T-helper 17 cell (primary cell): ENCODE data around the gene GZF1. TPM values are rescaled to one million over a fixed set of nuclear protein-coding genes. Genes with fewer than 3 reads are reported as not detected.
A peak's percentile ranks its signal among the peaks of the same experiment; 100 is the strongest.
"Not testable (repeated sequence)": the region's sequence is repeated elsewhere in the genome, so short reads cannot be mapped to it uniquely, and the experiment has no call there.

Source experiments
- ATAC-seq: fragments of 150-1000 bp; cut with Tn5 transposase; 2 replicates; pipeline ENCODE4 v1.10.0; 2021; ENCODE audit warnings: mild to moderate bottlenecking, moderate library complexity
- DNase-seq, 3 donors: peaks; one replicate each; pipeline versions ENCODE4 v3.0.0 to v3.0.0-alpha.2; 2020 to 2021
- H3K9me3 ChIP-seq: one replicate; pipeline ENCODE4 v1.7.0; 2013; ENCODE audit warnings: low read length, mild to moderate bottlenecking; ENCODE audit not compliant: control insufficient read depth, poor library complexity, severe bottlenecking
- H3K27ac Mint-ChIP-seq: one replicate; pipeline ENCODE4 v1.8.0; 2022; ENCODE audit warnings: mild to moderate bottlenecking, moderate library complexity, mixed read lengths
- H3K27me3 Mint-ChIP-seq: one replicate; pipeline ENCODE4 v1.8.0; 2022; ENCODE audit warnings: mixed read lengths
- H3K36me3 Mint-ChIP-seq: one replicate; pipeline ENCODE4 v1.8.0; 2022; ENCODE audit warnings: low read depth, mixed read lengths
- H3K4me1 Mint-ChIP-seq: one replicate; pipeline ENCODE4 v1.8.0; 2022; ENCODE audit warnings: mild to moderate bottlenecking, mixed read lengths
- H3K4me3 Mint-ChIP-seq: one replicate; pipeline ENCODE4 v1.8.0; 2022; ENCODE audit warnings: mild to moderate bottlenecking, moderate library complexity, mixed read lengths
- total RNA-seq, 4 donors: library from RNA in 2 of 4; stranded (reverse) in 2 of 4; gene quantifications; one replicate each; pipeline ENCODE4 v1.2.3 and lab custom pipeline; 2022 to 2026

GZF1 gene
- total RNA-seq, 2 donors from 2014 or later, result 27.7 to 28.5 TPM

- DNase-seq, result no peak
- peaks cover 6% of the 10 kb centered on the region for H3K27me3 Mint-ChIP-seq
- H3K4me3 Mint-ChIP-seq, result no peak overlapping the region
- no peak overlapping the region for H3K27ac Mint-ChIP-seq
- peaks cover 7% of the 10 kb centered on the region for H3K4me1 Mint-ChIP-seq
- no peak for ATAC-seq
- no peaks in the 10 kb centered on the region for H3K9me3 ChIP-seq
- no peaks in the 10 kb centered on the region for H3K36me3 Mint-ChIP-seq
Observed at GRCh38 chr20:23334111-23334510, 27.9 kb upstream of the GZF1 start.

GRCh38 chr20:23335521-23335920 lies 26.5 kb upstream of the GZF1 start:
- no peak overlapping the region for H3K27ac Mint-ChIP-seq
- H3K9me3 ChIP-seq, result no peaks in the 10 kb centered on the region
- H3K4me3 Mint-ChIP-seq, result no peak overlapping the region
- DNase-seq (no peak), ATAC-seq (no peak)
- no peaks in the 10 kb centered on the region for H3K36me3 Mint-ChIP-seq
- H3K4me1 Mint-ChIP-seq, result peaks cover 8% of the 10 kb centered on the region
- peaks cover 8% of the 10 kb centered on the region for H3K27me3 Mint-ChIP-seq

GRCh38 chr20:23336476-23336875 lies 25.5 kb upstream of the GZF1 start:
- DNase-seq (no peak), ATAC-seq (no peak)
- no peak overlapping the region for H3K27ac Mint-ChIP-seq
- H3K36me3 Mint-ChIP-seq, result no peaks in the 10 kb centered on the region
- H3K27me3 Mint-ChIP-seq, result peaks cover 11% of the 10 kb centered on the region
- H3K9me3 ChIP-seq, result no peaks in the 10 kb centered on the region
- no peak overlapping the region for H3K4me3 Mint-ChIP-seq
- peaks cover 8% of the 10 kb centered on the region for H3K4me1 Mint-ChIP-seq

GRCh38 chr20:23337312-23337711 lies 24.7 kb upstream of the GZF1 start:
- Mint-ChIP-seq H3K36me3 (no peaks in the 10 kb centered on the region), H3K27ac (no peak overlapping the region), H3K4me1 (peaks cover 8% of the 10 kb centered on the region), H3K27me3 (peaks cover 11% of the 10 kb centered on the region), H3K4me3 (no peak overlapping the region)
- ATAC-seq (no peak), DNase-seq (no peak)
- no peaks in the 10 kb centered on the region for H3K9me3 ChIP-seq

GRCh38 chr20:23339986-23340385 lies 22.0 kb upstream of the GZF1 start:
- H3K4me1 Mint-ChIP-seq, result peaks cover 2% of the 10 kb centered on the region
- H3K27ac Mint-ChIP-seq, result no peak overlapping the region
- H3K9me3 ChIP-seq, result no peaks in the 10 kb centered on the region
- H3K36me3 Mint-ChIP-seq, result no peaks in the 10 kb centered on the region
- no peak overlapping the region for H3K4me3 Mint-ChIP-seq
- no peak for DNase-seq
- ATAC-seq, result no peak
- peaks cover 11% of the 10 kb centered on the region for H3K27me3 Mint-ChIP-seq

- Mint-ChIP-seq H3K27ac (no peak overlapping the region), H3K4me1 (peaks cover 2% of the 10 kb centered on the region), H3K4me3 (no peak overlapping the region), H3K27me3 (peaks cover 11% of the 10 kb centered on the region), H3K36me3 (no peaks in the 10 kb centered on the region)
- no peaks in the 10 kb centered on the region for H3K9me3 ChIP-seq
- DNase-seq, result no peak
- peak; percentile 39 for ATAC-seq
Observed at GRCh38 chr20:23340524-23340923, 21.5 kb upstream of the GZF1 start.

- H3K9me3 ChIP-seq, result no peaks in the 10 kb centered on the region
- ATAC-seq, result no peak
- H3K27ac Mint-ChIP-seq, result no peak overlapping the region
- no peaks in the 10 kb centered on the region for H3K36me3 Mint-ChIP-seq
- peaks cover 11% of the 10 kb centered on the region for H3K27me3 Mint-ChIP-seq
- DNase-seq, result no peak
- no peak overlapping the region for H3K4me3 Mint-ChIP-seq
- peaks cover 2% of the 10 kb centered on the region for H3K4me1 Mint-ChIP-seq
Observed at GRCh38 chr20:23341073-23341472, 20.9 kb upstream of the GZF1 start.

GRCh38 chr20:23343590-23343989 lies 18.4 kb upstream of the GZF1 start:
- H3K4me3 Mint-ChIP-seq, result no peak overlapping the region
- peaks cover 5% of the 10 kb centered on the region for H3K27me3 Mint-ChIP-seq
- ATAC-seq (no peak), DNase-seq (no peak)
- H3K4me1 Mint-ChIP-seq, result peaks cover 4% of the 10 kb centered on the region
- no peaks in the 10 kb centered on the region for H3K36me3 Mint-ChIP-seq
- H3K9me3 ChIP-seq, result no peaks in the 10 kb centered on the region
- H3K27ac Mint-ChIP-seq, result no peak overlapping the region

GRCh38 chr20:23344336-23344735 lies 17.6 kb upstream of the GZF1 start:
- ATAC-seq, result no peak

GRCh38 chr20:23346002-23346401 lies 16.0 kb upstream of the GZF1 start:
- no peaks in the 10 kb centered on the region for H3K27me3 Mint-ChIP-seq
- H3K4me1 Mint-ChIP-seq, result peaks cover 12% of the 10 kb centered on the region
- no peak overlapping the region for H3K4me3 Mint-ChIP-seq
- no peaks in the 10 kb centered on the region for H3K9me3 ChIP-seq
- ATAC-seq, result no peak
- H3K27ac Mint-ChIP-seq, result no peak overlapping the region
- peaks cover 2% of the 10 kb centered on the region for H3K36me3 Mint-ChIP-seq
- no peak for DNase-seq

More at GRCh38 chr20:23344336-23344735, 17.6 kb upstream of the GZF1 start:
- H3K9me3 ChIP-seq, result no peaks in the 10 kb centered on the region
- no peak for DNase-seq
- Mint-ChIP-seq H3K27ac (no peak overlapping the region), H3K4me3 (no peak overlapping the region), H3K36me3 (no peaks in the 10 kb centered on the region), H3K4me1 (peaks cover 4% of the 10 kb centered on the region), H3K27me3 (peaks cover 5% of the 10 kb centered on the region)

GRCh38 chr20:23347791-23348190 lies 14.2 kb upstream of the GZF1 start:
- no peaks in the 10 kb centered on the region for H3K27me3 Mint-ChIP-seq
- no peak overlapping the region for H3K4me3 Mint-ChIP-seq
- DNase-seq (no peak), ATAC-seq (no peak)
- H3K9me3 ChIP-seq, result no peaks in the 10 kb centered on the region
- peak overlapping the region; percentile 100 for H3K27ac Mint-ChIP-seq
- H3K4me1 Mint-ChIP-seq, result peaks cover 18% of the 10 kb centered on the region
- H3K36me3 Mint-ChIP-seq, result peaks cover 2% of the 10 kb centered on the region

- ATAC-seq, H3K36me3 Mint-ChIP-seq, H3K9me3 ChIP-seq, H3K4me3 Mint-ChIP-seq, DNase-seq, H3K27me3 Mint-ChIP-seq: not testable (repeated sequence)
- peak overlapping the region; percentile 100 for H3K27ac Mint-ChIP-seq
- H3K4me1 Mint-ChIP-seq, result peaks cover 18% of the 10 kb centered on the region
Observed at GRCh38 chr20:23348510-23348909, 13.5 kb upstream of the GZF1 start.

- Mint-ChIP-seq H3K4me3 (peak overlapping the region; percentile 99), H3K27me3 (no peaks in the 10 kb centered on the region), H3K27ac (peak overlapping the region; percentile 100), H3K4me1 (peaks cover 18% of the 10 kb centered on the region), H3K36me3 (peaks cover 2% of the 10 kb centered on the region)
- DNase-seq (peak in 2 of 3 donors; percentile 69 to 74), ATAC-seq (peak; percentile 53)
- H3K9me3 ChIP-seq, result no peaks in the 10 kb centered on the region
Observed at GRCh38 chr20:23349338-23350195, 12.4 kb upstream of the GZF1 start.
